ENCODE data around the gene GGT6. TPM values are rescaled to one million over a fixed set of nuclear protein-coding genes. Genes with fewer than 3 reads are reported as not detected.

The GGT6 gene
- total RNA-seq, 1 donor from 2014 or later, result not detected

DNA sequence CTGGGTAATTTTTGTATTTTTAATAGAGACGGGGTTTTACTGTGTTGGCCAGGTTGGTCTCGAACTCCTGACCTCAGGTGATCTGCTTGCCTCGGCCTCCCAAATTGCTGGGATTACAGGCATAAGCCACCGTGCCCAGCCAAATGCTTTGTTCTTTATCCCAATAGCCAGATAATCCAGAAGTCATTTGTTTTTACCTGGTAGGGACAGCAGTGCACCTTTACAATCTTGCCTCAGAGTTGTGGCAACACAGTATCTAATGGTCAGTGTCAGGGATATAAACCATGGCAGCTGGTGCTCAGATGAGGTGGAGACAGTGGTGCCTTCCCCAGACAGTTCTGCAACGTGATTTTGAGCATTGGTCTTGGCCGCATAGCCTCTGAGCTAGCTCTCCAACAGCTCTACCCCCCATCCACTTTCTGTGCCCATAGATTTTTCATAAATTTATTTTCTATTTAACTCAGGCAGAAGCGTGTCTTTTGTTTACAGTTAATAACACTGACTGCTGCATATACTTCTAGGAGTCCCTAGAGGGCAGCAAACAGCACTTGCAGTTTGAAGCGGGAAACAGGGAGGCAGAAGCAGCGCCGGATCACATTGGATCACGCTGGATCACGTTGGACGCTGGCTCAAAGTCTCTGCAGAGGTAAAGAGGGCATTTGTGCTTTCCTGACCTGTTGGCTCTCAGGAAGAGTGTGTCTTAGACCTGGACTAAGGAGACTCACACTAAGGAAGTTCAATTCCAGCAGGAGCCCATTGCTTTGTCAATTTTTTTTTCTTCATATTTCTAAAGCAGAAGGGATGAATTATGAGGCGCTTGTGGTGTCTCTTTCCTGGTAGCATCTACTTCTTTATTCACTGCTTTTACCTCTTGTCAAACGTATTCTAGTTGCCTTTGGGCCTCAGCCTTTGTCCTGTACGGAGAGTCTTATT lies 5.1 kb upstream of the GGT6 start:
- Histone ChIP-seq H3K9ac (ENCODE audit: low read length) (no peak overlapping the region), H3K4me2 (ENCODE audit: low read length) (no peak overlapping the region), H2AFZ (ENCODE audit: low read depth, low read length) (peak overlapping the region; percentile 56), H3K27me3 (ENCODE audit: insufficient read depth, low read length) (peaks cover 22% of the 10 kb centered on the region), H3K4me3 (ENCODE audit: insufficient read depth, low read depth, low read length) (no peak overlapping the region), H3K9me3 (ENCODE audit: insufficient read depth, low read depth, low read length) (no peaks in the 10 kb centered on the region), H4K20me1 (ENCODE audit: insufficient read depth, low read length) (no peaks in the 10 kb centered on the region), H3K36me3 (ENCODE audit: insufficient read depth, low read length) (no peaks in the 10 kb centered on the region), H3K79me2 (ENCODE audit: insufficient read depth, low read length) (no peaks in the 10 kb centered on the region), H3K4me1 (ENCODE audit: insufficient read depth, low read length) (no peaks in the 10 kb centered on the region), H3K27ac (ENCODE audit: low read depth, low read length) (no peak overlapping the region)
- no peak overlapping the region for H3K27ac Mint-ChIP-seq (ENCODE audit: unreplicated experiment)
- H3K9me3 Mint-ChIP-seq (ENCODE audit: unreplicated experiment), result no peaks in the 10 kb centered on the region
- DNase-seq (ENCODE audit: low read depth) (peak; percentile 66), FAIRE-seq (peak; percentile 71)
- peak overlapping the region; percentile 45 for H3K4me3 Mint-ChIP-seq (ENCODE audit: unreplicated experiment)
- H3K27me3 Mint-ChIP-seq (ENCODE audit: low read depth, unreplicated experiment), result peaks cover 44% of the 10 kb centered on the region
- peaks cover 1% of the 10 kb centered on the region for H3K4me1 Mint-ChIP-seq (ENCODE audit: low read depth, unreplicated experiment)
- no peaks in the 10 kb centered on the region for H3K36me3 Mint-ChIP-seq (ENCODE audit: low read depth, unreplicated experiment)
- TF ChIP-seq EZH2 (IDR thresholded peaks at IDR 0.05; ENCODE audit: insufficient read depth, low read length), result no peak
- TF ChIP-seq, protein P1, sequence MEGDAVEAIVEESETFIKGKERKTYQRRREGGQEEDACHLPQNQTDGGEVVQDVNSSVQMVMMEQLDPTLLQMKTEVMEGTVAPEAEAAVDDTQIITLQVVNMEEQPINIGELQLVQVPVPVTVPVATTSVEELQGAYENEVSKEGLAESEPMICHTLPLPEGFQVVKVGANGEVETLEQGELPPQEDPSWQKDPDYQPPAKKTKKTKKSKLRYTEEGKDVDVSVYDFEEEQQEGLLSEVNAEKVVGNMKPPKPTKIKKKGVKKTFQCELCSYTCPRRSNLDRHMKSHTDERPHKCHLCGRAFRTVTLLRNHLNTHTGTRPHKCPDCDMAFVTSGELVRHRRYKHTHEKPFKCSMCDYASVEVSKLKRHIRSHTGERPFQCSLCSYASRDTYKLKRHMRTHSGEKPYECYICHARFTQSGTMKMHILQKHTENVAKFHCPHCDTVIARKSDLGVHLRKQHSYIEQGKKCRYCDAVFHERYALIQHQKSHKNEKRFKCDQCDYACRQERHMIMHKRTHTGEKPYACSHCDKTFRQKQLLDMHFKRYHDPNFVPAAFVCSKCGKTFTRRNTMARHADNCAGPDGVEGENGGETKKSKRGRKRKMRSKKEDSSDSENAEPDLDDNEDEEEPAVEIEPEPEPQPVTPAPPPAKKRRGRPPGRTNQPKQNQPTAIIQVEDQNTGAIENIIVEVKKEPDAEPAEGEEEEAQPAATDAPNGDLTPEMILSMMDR (IDR thresholded peaks at IDR 0.05; ENCODE audit: insufficient read depth, low read depth, low read length), result peak; percentile 87

DNA sequence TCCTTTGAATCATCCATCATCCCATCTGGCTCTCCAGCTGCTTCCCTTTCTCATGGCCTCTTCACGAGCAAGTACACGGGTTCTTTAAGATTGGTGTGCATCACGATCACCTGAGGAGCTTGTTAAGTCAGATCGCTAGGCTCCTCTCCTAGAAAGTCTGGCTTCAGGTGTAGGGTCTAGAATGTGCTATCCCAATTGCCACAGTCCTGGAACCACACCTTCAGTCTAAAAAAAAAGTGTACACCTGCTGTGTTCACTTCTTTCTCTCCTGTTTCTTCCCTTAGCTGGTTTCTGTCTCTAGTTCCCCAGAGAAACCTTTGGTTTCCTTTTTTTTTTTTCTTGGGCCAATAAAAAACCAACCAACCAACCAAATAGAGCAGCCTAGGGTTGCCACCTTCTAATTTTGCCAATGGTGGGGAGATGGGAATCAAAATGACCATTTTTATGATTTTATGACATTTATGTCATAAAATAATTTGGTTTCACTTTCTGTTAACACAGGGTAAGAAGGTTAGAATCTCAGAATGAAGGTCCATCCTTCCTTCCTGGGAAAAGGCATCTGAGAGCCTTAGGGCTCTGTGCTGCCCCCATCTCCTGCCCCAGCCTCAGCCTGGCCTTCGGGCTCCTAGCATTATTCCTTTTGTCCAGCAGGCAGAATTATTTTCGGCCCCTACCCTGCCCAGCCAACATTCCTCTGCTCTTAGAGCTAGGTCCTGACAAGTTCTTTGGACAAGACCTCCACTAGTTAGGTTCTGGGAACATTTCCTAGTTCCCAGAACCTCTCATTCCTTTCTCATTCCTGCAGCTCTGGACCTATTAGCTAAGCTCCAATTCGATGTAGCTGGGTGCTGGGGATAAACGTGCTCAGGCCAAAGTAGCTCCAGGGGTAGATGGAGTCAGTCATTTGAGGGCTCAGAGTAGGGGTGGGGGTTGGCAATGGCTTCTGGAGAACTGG lies 1.9 kb upstream of the GGT6 start:
- Histone ChIP-seq H2AFZ (ENCODE audit: low read depth, low read length) (no peak overlapping the region), H3K27me3 (ENCODE audit: insufficient read depth, low read length) (peaks cover 19% of the 10 kb centered on the region), H3K4me1 (ENCODE audit: insufficient read depth, low read length) (no peaks in the 10 kb centered on the region), H3K79me2 (ENCODE audit: insufficient read depth, low read length) (no peaks in the 10 kb centered on the region), H3K4me3 (ENCODE audit: insufficient read depth, low read depth, low read length) (no peak overlapping the region), H3K27ac (ENCODE audit: low read depth, low read length) (no peak overlapping the region), H3K9ac (ENCODE audit: low read length) (no peak overlapping the region), H3K4me2 (ENCODE audit: low read length) (no peak overlapping the region), H4K20me1 (ENCODE audit: insufficient read depth, low read length) (no peaks in the 10 kb centered on the region), H3K36me3 (ENCODE audit: insufficient read depth, low read length) (no peaks in the 10 kb centered on the region), H3K9me3 (ENCODE audit: insufficient read depth, low read depth, low read length) (no peaks in the 10 kb centered on the region)
- DNase-seq (ENCODE audit: low read depth) (no peak), FAIRE-seq (no peak)
- Mint-ChIP-seq H3K27me3 (ENCODE audit: low read depth, unreplicated experiment) (peaks cover 38% of the 10 kb centered on the region), H3K9me3 (ENCODE audit: unreplicated experiment) (no peaks in the 10 kb centered on the region), H3K4me3 (ENCODE audit: unreplicated experiment) (no peak overlapping the region), H3K36me3 (ENCODE audit: low read depth, unreplicated experiment) (no peaks in the 10 kb centered on the region), H3K27ac (ENCODE audit: unreplicated experiment) (no peak overlapping the region), H3K4me1 (ENCODE audit: low read depth, unreplicated experiment) (peaks cover 1% of the 10 kb centered on the region)
- TF ChIP-seq EZH2 (IDR thresholded peaks at IDR 0.05; ENCODE audit: insufficient read depth, low read length), result no peak
- TF ChIP-seq, protein P1 (IDR thresholded peaks at IDR 0.05; ENCODE audit: insufficient read depth, low read depth, low read length), result no peak

All from astrocyte (in vitro differentiated cells and primary cell).